Mesenchymal stem cell (in vitro differentiated cells and primary cell): ENCODE measurements around the gene MAPK9.
"Not testable (repeated sequence)": the region's sequence is repeated elsewhere in the genome, so short reads cannot be mapped to it uniquely, and the experiment has no call there.

ENCODE experiments used
- DNase-seq: peaks from one replicate; pipeline ENCODE4 v3.0.0-alpha.2; 2013
- H2AFZ ChIP-seq: one replicate; pipeline ENCODE4 v1.6.1; 2013; ENCODE audit warnings: low read depth, mild to moderate bottlenecking, control low read depth, inconsistent platforms, low read length, moderate library complexity
- H2AK5ac ChIP-seq: 2 replicates; pipeline ENCODE4 v1.6.1; 2013; ENCODE audit warnings: low read length, moderate library complexity, mild to moderate bottlenecking, inconsistent platforms; ENCODE audit not compliant: severe bottlenecking
- H2BK120ac ChIP-seq: one replicate; pipeline ENCODE4 v1.6.1; 2013; ENCODE audit warnings: low read depth, mild to moderate bottlenecking, inconsistent platforms, low read length, moderate library complexity
- H2BK12ac ChIP-seq, 2 experiments: one replicate each; pipeline ENCODE4 v1.6.1; 2013; ENCODE audit warnings: inconsistent platforms in 2 of 2, low read length in 2 of 2, mild to moderate bottlenecking in 2 of 2, moderate library complexity in 2 of 2, control low read depth in 1 of 2
- H2BK15ac ChIP-seq: one replicate; pipeline ENCODE4 v1.6.1; 2013; ENCODE audit warnings: mild to moderate bottlenecking, low read depth, inconsistent platforms; ENCODE audit not compliant: poor library complexity, severe bottlenecking
- H2BK5ac ChIP-seq: 2 replicates; pipeline ENCODE4 v1.6.1; 2013; ENCODE audit warnings: low read depth, mild to moderate bottlenecking, low read length, control low read depth, inconsistent platforms; ENCODE audit not compliant: poor library complexity, severe bottlenecking
- H3K14ac ChIP-seq, 2 experiments: one replicate each; pipeline ENCODE4 v1.6.1; 2013; ENCODE audit warnings: inconsistent platforms in 2 of 2, low read length in 2 of 2, control low read depth in 1 of 2, mild to moderate bottlenecking in 1 of 2, moderate library complexity in 1 of 2
- H3K18ac ChIP-seq, 2 experiments: one replicate each; pipeline ENCODE4 v1.6.1; 2013; ENCODE audit warnings: inconsistent platforms in 2 of 2, low read length in 2 of 2, control low read depth in 1 of 2, low read depth in 1 of 2, mild to moderate bottlenecking in 1 of 2
- H3K23ac ChIP-seq, 2 experiments: one replicate each; pipeline ENCODE4 v1.6.1; 2013; ENCODE audit warnings: inconsistent platforms in 2 of 2, low read length in 2 of 2, mild to moderate bottlenecking in 2 of 2, moderate library complexity in 2 of 2, control low read depth in 1 of 2
- H3K27ac ChIP-seq: 2 replicates; pipeline ENCODE4 v1.5.1; 2013; ENCODE audit warnings: mild to moderate bottlenecking, moderate library complexity, low read length, control low read depth, inconsistent platforms; ENCODE audit not compliant: poor library complexity, severe bottlenecking
- H3K27me3 ChIP-seq, 2 experiments: 2 replicates each; pipeline versions ENCODE4 v1.6.1 to v1.7.0; 2013; ENCODE audit warnings: low read length in 2 of 2, mild to moderate bottlenecking in 2 of 2, moderate library complexity in 2 of 2, control low read depth in 1 of 2, inconsistent platforms in 1 of 2; ENCODE audit not compliant: control insufficient read depth in 1 of 2, insufficient read depth in 1 of 2
- H3K36me3 ChIP-seq, 2 experiments: 2 replicates each; pipeline versions ENCODE4 v1.6.1 to v1.7.0; 2013; ENCODE audit warnings: low read length in 2 of 2, control low read depth in 1 of 2, inconsistent platforms in 1 of 2, low read depth in 1 of 2, mild to moderate bottlenecking in 1 of 2; ENCODE audit not compliant: insufficient read depth in 2 of 2, control insufficient read depth in 1 of 2
- H3K4ac ChIP-seq, 2 experiments: one replicate each; pipeline ENCODE4 v1.6.1; 2013; ENCODE audit warnings: inconsistent platforms in 2 of 2, low read length in 2 of 2, mild to moderate bottlenecking in 2 of 2, moderate library complexity in 2 of 2, control low read depth in 1 of 2, low read depth in 1 of 2
- H3K4me1 ChIP-seq: 2 replicates; pipeline ENCODE4 v1.6.1; 2013; ENCODE audit warnings: low read depth, low read length, control low read depth; ENCODE audit not compliant: control insufficient read depth, insufficient read depth
- H3K4me2 ChIP-seq: 2 replicates; pipeline ENCODE4 v1.6.1; 2013; ENCODE audit warnings: low read length, mild to moderate bottlenecking, inconsistent platforms; ENCODE audit not compliant: poor library complexity, severe bottlenecking
- H3K4me3 ChIP-seq, 2 experiments: 2 replicates each; pipeline versions ENCODE4 v1.5.1 to v1.7.0; 2013; ENCODE audit warnings: low read length in 2 of 2, mild to moderate bottlenecking in 2 of 2, control low read depth in 1 of 2, low read depth in 1 of 2; ENCODE audit not compliant: insufficient read depth in 1 of 2
- H3K79me1 ChIP-seq: replicated peaks from 2 replicates; pipeline ENCODE4 v1.6.1; 2013; ENCODE audit warnings: mild to moderate bottlenecking, control low read depth, low read length, inconsistent platforms; ENCODE audit not compliant: poor library complexity, severe bottlenecking
- H3K9ac ChIP-seq: 2 replicates; pipeline ENCODE4 v1.7.0; 2013; ENCODE audit warnings: mild to moderate bottlenecking, low read length, moderate library complexity
- H3K9me3 ChIP-seq: 2 replicates; pipeline ENCODE4 v1.7.0; 2013; ENCODE audit warnings: mild to moderate bottlenecking, low read length; ENCODE audit not compliant: control insufficient read depth
- H4K8ac ChIP-seq: one replicate; pipeline ENCODE4 v1.6.1; 2013; ENCODE audit warnings: inconsistent platforms, mild to moderate bottlenecking, low read length, moderate library complexity
- H4K91ac ChIP-seq: one replicate; pipeline ENCODE4 v1.6.1; 2013; ENCODE audit warnings: mild to moderate bottlenecking, low read length, inconsistent platforms
- WGBS: methylation state at CpG from one replicate; pipeline ENCODE4 v1.1.7; 2013; ENCODE audit warnings: mixed read lengths; 5-methylcytosine and 5-hydroxymethylcytosine counted together

Gene MAPK9

DNA sequence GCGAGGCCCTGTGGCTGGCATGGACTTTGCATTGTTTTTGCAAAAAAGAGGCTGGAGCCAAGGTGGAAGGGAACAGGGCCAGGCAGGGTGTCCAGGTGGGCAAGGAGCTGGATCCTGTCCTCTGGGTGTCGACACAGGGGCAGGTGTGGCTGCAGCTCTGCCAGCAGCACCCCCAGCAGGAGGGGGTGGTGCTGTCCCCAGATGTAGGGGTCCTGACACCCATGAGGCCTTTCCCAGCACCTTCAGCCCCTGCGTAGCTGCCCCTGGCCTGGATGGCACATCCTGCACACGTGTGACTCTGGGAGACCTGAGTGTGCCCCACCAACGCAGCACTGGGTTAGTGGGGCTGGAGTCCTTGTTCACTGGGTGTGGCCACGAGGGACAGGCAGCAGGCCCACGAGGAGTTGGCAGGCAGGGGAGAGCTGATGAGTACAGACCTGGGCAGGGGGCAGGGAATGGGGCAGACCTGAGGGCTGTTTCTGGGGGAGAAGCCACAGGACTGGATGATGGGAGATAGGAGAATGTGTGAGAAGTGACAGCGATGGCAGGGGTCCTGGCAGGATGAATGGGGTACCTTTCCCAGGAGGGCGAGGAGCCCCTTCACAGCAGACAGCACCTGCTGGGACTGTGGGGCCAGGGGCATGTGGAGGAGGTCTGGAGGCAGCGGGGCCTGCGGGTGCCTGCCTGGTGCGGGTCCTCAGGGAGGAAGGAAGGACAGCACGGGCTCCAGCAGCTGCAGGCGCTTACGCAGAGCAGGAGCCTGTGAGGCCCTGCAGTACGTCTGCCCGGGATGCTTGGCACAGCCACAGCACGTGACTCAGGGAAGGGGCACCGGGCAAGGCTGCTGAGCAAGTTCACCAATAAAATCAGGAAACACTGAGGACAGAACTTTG lies 79.3 kb downstream of the MAPK9 start:
- H3K4me3 ChIP-seq = no peak overlapping the region
- no peak overlapping the region for H2AK5ac ChIP-seq
- H3K36me3 ChIP-seq = no peaks in the 10 kb centered on the region
- H3K9ac ChIP-seq = no peak overlapping the region
- no peak overlapping the region for H2BK120ac ChIP-seq
- no peaks in the 10 kb centered on the region for H3K9me3 ChIP-seq
- DNase-seq = no peak
- H3K4me2 ChIP-seq = no peak overlapping the region
- no peak overlapping the region for H3K18ac ChIP-seq
- no peaks in the 10 kb centered on the region for H3K79me1 ChIP-seq
- no peak overlapping the region for H4K91ac ChIP-seq
- peaks cover 30 to 45% of the 10 kb centered on the region in 2 experiments for H3K27me3 ChIP-seq
- WGBS = 81% methylated on average over 19 of the region's 19 CpGs
- H3K14ac ChIP-seq = no peak overlapping the region
- no peak overlapping the region for H3K23ac ChIP-seq
- H2BK12ac ChIP-seq = no peak overlapping the region
- no peak overlapping the region for H2BK15ac ChIP-seq
- peaks cover 14% of the 10 kb centered on the region for H3K4me1 ChIP-seq
- H4K8ac ChIP-seq = no peak overlapping the region
- no peak overlapping the region for H3K27ac ChIP-seq
- no peak overlapping the region for H2BK5ac ChIP-seq
- H2AFZ ChIP-seq = no peak overlapping the region
- H3K4ac ChIP-seq = no peak overlapping the region

DNA sequence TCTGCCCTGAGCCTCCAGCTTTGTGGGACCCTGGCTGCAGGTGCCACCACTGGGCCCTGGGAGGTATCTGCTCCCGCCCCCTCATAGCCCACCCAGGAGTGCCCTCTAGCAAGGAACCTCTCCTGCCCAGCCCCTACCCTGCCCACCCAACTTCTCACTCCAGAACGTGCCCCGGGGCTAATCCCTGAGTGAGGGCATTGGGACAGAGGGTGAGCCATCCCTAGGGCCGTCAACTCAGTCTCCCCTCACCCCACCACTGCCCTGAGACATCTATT lies 80.2 kb downstream of the MAPK9 start:
- Histone ChIP-seq H2BK5ac (no peak overlapping the region), H3K4me2 (no peak overlapping the region), H3K27me3 (peaks cover 32 to 54% of the 10 kb centered on the region in 2 experiments), H3K27ac (no peak overlapping the region), H3K23ac (no peak overlapping the region), H4K91ac (no peak overlapping the region), H3K4me3 (no peak overlapping the region), H3K4me1 (peaks cover 14% of the 10 kb centered on the region), H3K9me3 (no peaks in the 10 kb centered on the region), H2BK12ac (no peak overlapping the region), H2BK15ac (no peak overlapping the region), H2BK120ac (no peak overlapping the region), H2AK5ac (no peak overlapping the region), H3K4ac (no peak overlapping the region), H3K79me1 (no peaks in the 10 kb centered on the region), H3K36me3 (no peaks in the 10 kb centered on the region), H3K18ac (no peak overlapping the region), H3K9ac (no peak overlapping the region), H3K14ac (no peak overlapping the region), H4K8ac (no peak overlapping the region), H2AFZ (no peak overlapping the region)
- DNase-seq = no peak
- 65% methylated on average over 4 of the region's 4 CpGs for WGBS

DNA sequence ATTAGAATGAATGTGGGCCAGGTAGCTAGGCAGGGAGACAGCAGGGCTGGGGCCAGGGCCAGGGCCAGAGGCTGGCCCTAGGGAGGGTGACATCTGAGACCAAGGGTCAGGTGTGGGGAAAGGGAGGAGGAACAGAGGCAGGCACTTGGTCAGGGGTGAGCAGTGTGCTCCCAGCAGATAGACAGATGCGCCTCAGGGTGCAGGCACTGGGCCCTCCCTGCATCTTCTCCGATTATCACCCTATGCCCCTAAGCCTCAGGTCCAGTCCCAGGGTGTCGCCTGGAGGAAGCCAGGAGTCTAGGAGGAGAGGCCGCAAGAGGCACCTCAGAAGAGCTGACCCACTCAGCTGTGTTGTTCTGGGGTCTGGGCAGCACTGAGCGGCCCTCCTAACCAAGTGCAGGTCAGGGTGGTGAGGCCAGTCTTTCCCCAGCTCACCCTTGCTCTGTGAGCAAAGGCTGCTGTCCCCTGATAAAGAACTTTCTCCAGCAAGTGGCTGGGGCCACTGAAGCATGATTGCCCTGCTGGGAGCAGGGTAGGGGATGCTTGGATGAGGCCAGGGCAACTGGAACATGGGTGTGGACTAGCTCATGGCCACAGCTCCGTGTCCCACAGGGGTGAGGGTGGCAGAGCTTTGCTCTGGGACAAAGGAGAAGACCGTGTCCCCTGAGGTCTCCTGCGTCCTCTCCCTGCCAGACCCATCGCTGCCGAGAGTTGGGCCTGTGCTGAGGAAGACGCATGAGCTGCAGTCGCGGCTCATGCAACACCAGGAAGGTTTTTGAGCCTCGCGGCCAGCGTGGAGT lies 80.7 kb downstream of the MAPK9 start:
- Histone ChIP-seq H3K4ac (no peak overlapping the region), H3K23ac (no peak overlapping the region), H3K4me3 (no peak overlapping the region), H2BK15ac (no peak overlapping the region), H3K14ac (no peak overlapping the region), H3K4me1 (peaks cover 14% of the 10 kb centered on the region), H3K9ac (no peak overlapping the region), H2BK12ac (no peak overlapping the region), H2BK120ac (no peak overlapping the region), H3K27ac (no peak overlapping the region), H3K27me3 (peaks cover 32 to 56% of the 10 kb centered on the region in 2 experiments), H3K4me2 (no peak overlapping the region), H3K36me3 (no peaks in the 10 kb centered on the region), H3K18ac (no peak overlapping the region), H2AFZ (no peak overlapping the region), H2BK5ac (no peak overlapping the region), H4K91ac (no peak overlapping the region), H4K8ac (no peak overlapping the region), H3K79me1 (no peaks in the 10 kb centered on the region), H3K9me3 (no peaks in the 10 kb centered on the region), H2AK5ac (no peak overlapping the region)
- DNase-seq = no peak
- WGBS = 85% methylated on average over 16 of the region's 16 CpGs

DNA sequence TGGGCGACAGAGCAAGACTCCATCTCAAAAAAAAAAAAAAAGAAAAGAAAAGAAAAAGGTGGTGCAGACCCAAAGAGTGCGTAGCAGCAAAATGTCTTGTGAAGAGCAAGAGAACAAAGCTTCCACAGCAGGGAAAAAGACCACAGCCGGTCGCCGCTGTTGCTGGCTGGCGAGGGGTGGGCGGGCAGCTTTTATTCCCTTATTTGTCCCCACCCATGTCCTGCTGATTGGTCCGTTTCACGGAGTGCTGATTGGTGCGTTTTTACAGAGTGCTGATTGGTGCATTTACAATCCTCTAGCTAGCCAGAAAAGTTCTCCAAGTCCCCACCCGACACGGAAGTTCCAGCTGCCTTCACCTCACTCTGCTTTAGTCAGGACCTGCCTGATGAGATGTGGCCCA lies 81.8 kb downstream of the MAPK9 start:
- not testable (repeated sequence) for H2BK15ac ChIP-seq, H3K23ac ChIP-seq, H2BK12ac ChIP-seq, H3K79me1 ChIP-seq, H3K9ac ChIP-seq, H4K91ac ChIP-seq, H3K36me3 ChIP-seq, H2BK120ac ChIP-seq, H3K4ac ChIP-seq, DNase-seq, H3K14ac ChIP-seq, H3K4me2 ChIP-seq, H2AK5ac ChIP-seq, H3K4me3 ChIP-seq, H4K8ac ChIP-seq, H3K9me3 ChIP-seq, H3K27ac ChIP-seq, H2AFZ ChIP-seq, H2BK5ac ChIP-seq, H3K18ac ChIP-seq
- 95% methylated on average over 9 of the region's 12 CpGs for WGBS
- Histone ChIP-seq H3K27me3 (peaks cover 32 to 56% of the 10 kb centered on the region in 2 experiments), H3K4me1 (peaks cover 14% of the 10 kb centered on the region)
